Transverse colon (tissue), 4 donors: Measurements from ENCODE around the gene DIO3. TPM values are rescaled to one million over a fixed set of nuclear protein-coding genes. Genes with fewer than 3 reads are reported as not detected.

ENCODE experiments used
- DNase-seq: peaks from one replicate; pipeline ENCODE4 v3.0.0-alpha.2; 2019
- H3K27ac ChIP-seq, 4 donors: fragments of 200-600 bp; sonication (generic); 2 replicates each; pipeline ENCODE4 v1.5.1; 2016 to 2018; ENCODE audit warnings: inconsistent platforms in 4 of 4
- H3K27me3 ChIP-seq: fragments of 200-600 bp; sonication (generic); 2 replicates; pipeline ENCODE4 v1.5.1; 2017; ENCODE audit warnings: inconsistent platforms
- H3K36me3 ChIP-seq, 4 donors: fragments of 200-600 bp; sonication (generic); 2 replicates each; pipeline ENCODE4 v1.5.1; 2017 to 2019; ENCODE audit warnings: inconsistent platforms in 4 of 4
- H3K4me1 ChIP-seq, 4 donors: fragments of 200-600 bp; sonication (generic); 2 replicates each; pipeline ENCODE4 v1.5.1; 2017 to 2020; ENCODE audit warnings: inconsistent platforms in 4 of 4
- H3K4me3 ChIP-seq, 4 donors: fragments of 200-600 bp; sonication (generic); 1 replicate in 1 of 4; 2 replicates in 3 of 4; pipeline versions ENCODE4 v1.5.1 to v1.6.1; 2017 to 2019; ENCODE audit warnings: inconsistent platforms in 4 of 4
- H3K9me3 ChIP-seq, 2 donors: fragments of 200-600 bp; sonication (generic); 2 replicates each; pipeline ENCODE4 v1.5.1; 2017 to 2019; ENCODE audit warnings: inconsistent platforms in 2 of 2
- CTCF ChIP-seq, 5 experiments: fragments of 200-600 bp in 3 of 5; fragments of 450-650 bp in 2 of 5; sonication (generic) in 3 of 5; IDR thresholded peaks; 1 replicate in 2 of 5; 2 replicates in 3 of 5; pipeline ENCODE4 v1.5.1; 2016 to 2017; ENCODE audit warnings: antibody characterized with exemption in 5 of 5, inconsistent platforms in 3 of 5, mild to moderate bottlenecking in 2 of 5, moderate library complexity in 1 of 5
- EP300 ChIP-seq: sonication (generic); formaldehyde crosslinking; IDR thresholded peaks from one replicate; pipeline ENCODE4 v1.6.1; 2017; ENCODE audit warnings: antibody characterized with exemption, low read depth
- POLR2A ChIP-seq: fragments of 450-650 bp; IDR thresholded peaks from one replicate; pipeline ENCODE4 v1.6.1; 2016; ENCODE audit warnings: antibody characterized with exemption, mild to moderate bottlenecking, moderate library complexity
- POLR2AphosphoS5 ChIP-seq, 3 donors: sonication (generic); formaldehyde crosslinking; IDR thresholded peaks; one replicate each; pipeline ENCODE4 v1.6.1; 2016; ENCODE audit warnings: antibody characterized with exemption in 3 of 3
- WGBS, 2 donors: methylation state at CpG; one replicate each; pipeline ENCODE4 v1.1.5; 2018; ENCODE audit warnings: low coverage in 1 of 2; 5-methylcytosine and 5-hydroxymethylcytosine counted together
- in situ Hi-C, 4 donors: fragments of 200-750 bp; cut with MboI; loops; one replicate each; pipeline versions ENCODE4 v1.15.0 to v1.15.1; 2017; ENCODE audit warnings: low sequenced_read_pairs in 3 of 4, low pct_ligation_motif_present in 1 of 4, low pct_unique_long_range_greater_than_20kb in 1 of 4
- intact Hi-C: fragments of 100-400 bp; cut with DNase I; formaldehyde crosslinking; loops from one replicate; pipeline ENCODE4 v1.15.1; 2023; ENCODE audit warnings: low total_unique reads
- total RNA-seq, 4 donors: library from RNA; depleted of rRNA; stranded (reverse); fragments of >200 nt; gene quantifications; one replicate each; pipeline ENCODE4 v1.1.0, GENCODE V29; 2016

Gene DIO3
- total RNA-seq, 4 donors from 2014 or later: 1.2 to 2.9 (median 1.4) TPM; not detected in 1

- WGBS, 2 donors: 89 to 100% methylated on average over 4 to 13 of the region's 13 CpGs
- Histone ChIP-seq H3K9me3 (no peaks in the 10 kb centered on the region), H3K36me3 (no peaks in the 10 kb centered on the region), H3K27me3 (no peaks in the 10 kb centered on the region), H3K4me1 (peaks cover 0 to 5% (median 0%) of the 10 kb centered on the region in 4 donors), H3K27ac (no peak overlapping the region), H3K4me3 (no peak overlapping the region)
- no peak for TF ChIP-seq EP300
- TF ChIP-seq POLR2AphosphoS5 (IDR thresholded peaks at IDR 0.05): no peak
- no peak for TF ChIP-seq CTCF (IDR thresholded peaks at IDR 0.05)
- TF ChIP-seq POLR2A: no peak
- peak; percentile 1 for DNase-seq
- in situ Hi-C loops (no loop called here), intact Hi-C loops (no loop called here)
Measured at GRCh38 chr14:101599234-101599885, 38.1 kb downstream of the DIO3 start.

- H3K4me3 ChIP-seq: no peak overlapping the region
- H3K27ac ChIP-seq: no peak overlapping the region
- TF ChIP-seq POLR2AphosphoS5 (IDR thresholded peaks at IDR 0.05) (no peak), CTCF (IDR thresholded peaks at IDR 0.05) (no peak), POLR2A (no peak), EP300 (no peak)
- in situ Hi-C loops (no loop called here), intact Hi-C loops (no loop called here)
- no peaks in the 10 kb centered on the region for H3K36me3 ChIP-seq
- H3K9me3 ChIP-seq: no peaks in the 10 kb centered on the region
- DNase-seq: no peak
- peaks cover 0 to 5% (median 0%) of the 10 kb centered on the region in 4 donors for H3K4me1 ChIP-seq
- H3K27me3 ChIP-seq: peaks cover 4% of the 10 kb centered on the region
- 78% methylated on average over 6 of the region's 7 CpGs; no CpG with 5 or more reads in 1 of the 2 donors for WGBS, 2 donors
Measured at GRCh38 chr14:101600336-101600890, 39.1 kb downstream of the DIO3 start.

- no peak overlapping the region for H3K4me3 ChIP-seq
- DNase-seq: peak; percentile 3
- intact Hi-C loops (no loop called here), in situ Hi-C loops (no loop called here)
- no peaks in the 10 kb centered on the region for H3K36me3 ChIP-seq
- TF ChIP-seq POLR2A (no peak), POLR2AphosphoS5 (IDR thresholded peaks at IDR 0.05) (no peak), CTCF (IDR thresholded peaks at IDR 0.05) (no peak), EP300 (no peak)
- no peak overlapping the region for H3K27ac ChIP-seq
- no peaks in the 10 kb centered on the region for H3K9me3 ChIP-seq
- WGBS, 2 donors: 89% methylated on average over 12 of the region's 12 CpGs; no CpG with 5 or more reads in 1 of the 2 donors
- H3K27me3 ChIP-seq: peaks cover 4% of the 10 kb centered on the region
- H3K4me1 ChIP-seq: peaks cover 0 to 5% (median 0%) of the 10 kb centered on the region in 4 donors
Measured at GRCh38 chr14:101600891-101601605, 39.8 kb downstream of the DIO3 start.
